NCI-H748 (cell line): ENCODE results near the gene ZNF865.

Source experiments
- DNase-seq: peaks from one replicate; lab custom pipeline; 2025; ENCODE audit not compliant: unreplicated experiment; lab: John Stamatoyannopoulos, UW

Gene ZNF865

DNA sequence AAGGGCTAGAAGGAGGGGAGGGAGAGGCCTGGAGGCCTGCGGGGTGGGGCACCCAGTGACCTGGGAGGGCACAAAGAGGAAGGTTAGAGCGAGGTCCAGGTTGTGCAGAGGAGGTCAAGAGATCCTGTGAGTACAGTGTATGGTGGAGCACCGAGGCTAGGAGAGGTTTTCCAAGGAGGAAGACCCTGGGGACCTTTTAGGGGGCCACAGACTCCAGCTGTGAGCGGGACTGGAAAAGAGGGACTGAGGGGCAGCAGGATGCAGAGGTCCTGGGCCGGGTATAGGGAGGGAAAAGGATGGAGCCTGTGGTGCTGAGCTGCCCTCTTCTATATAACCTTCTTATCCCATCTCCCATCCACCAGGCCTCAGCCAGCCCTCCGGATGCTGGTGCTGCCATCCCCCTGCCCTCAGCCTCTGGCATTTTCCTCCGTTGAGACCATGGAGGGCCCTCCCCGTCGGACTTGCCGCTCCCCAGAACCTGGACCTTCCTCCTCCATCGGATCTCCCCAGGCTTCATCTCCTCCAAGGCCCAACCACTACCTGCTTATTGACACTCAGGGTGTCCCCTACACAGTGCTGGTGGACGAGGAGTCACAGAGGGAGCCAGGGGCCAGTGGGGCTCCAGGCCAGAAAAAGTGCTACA lies 38.9 kb downstream of the ZNF865 start:
- no peak for DNase-seq

GRCh38 chr19:55644842-55645511 lies 39.5 kb downstream of the ZNF865 start:
- no peak for DNase-seq

DNA sequence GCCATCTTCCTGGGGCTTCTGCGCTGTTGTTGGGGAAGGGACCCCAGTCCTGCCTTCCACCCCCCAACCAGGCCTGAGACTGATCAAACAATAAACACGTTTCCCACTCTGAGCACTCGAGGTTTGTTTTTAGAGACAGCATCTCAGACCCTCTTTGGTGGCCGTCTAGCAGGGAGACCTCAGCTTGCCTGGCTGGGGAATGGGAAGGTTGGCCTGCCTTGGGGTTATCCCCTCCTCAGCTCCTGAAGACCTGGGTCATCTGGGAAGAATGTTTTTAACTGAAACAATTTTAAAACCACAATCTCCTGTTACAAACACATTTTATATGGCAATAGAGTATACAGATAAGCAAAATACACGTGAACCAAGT lies 40.0 kb downstream of the ZNF865 start:
- DNase-seq: no peak

DNA sequence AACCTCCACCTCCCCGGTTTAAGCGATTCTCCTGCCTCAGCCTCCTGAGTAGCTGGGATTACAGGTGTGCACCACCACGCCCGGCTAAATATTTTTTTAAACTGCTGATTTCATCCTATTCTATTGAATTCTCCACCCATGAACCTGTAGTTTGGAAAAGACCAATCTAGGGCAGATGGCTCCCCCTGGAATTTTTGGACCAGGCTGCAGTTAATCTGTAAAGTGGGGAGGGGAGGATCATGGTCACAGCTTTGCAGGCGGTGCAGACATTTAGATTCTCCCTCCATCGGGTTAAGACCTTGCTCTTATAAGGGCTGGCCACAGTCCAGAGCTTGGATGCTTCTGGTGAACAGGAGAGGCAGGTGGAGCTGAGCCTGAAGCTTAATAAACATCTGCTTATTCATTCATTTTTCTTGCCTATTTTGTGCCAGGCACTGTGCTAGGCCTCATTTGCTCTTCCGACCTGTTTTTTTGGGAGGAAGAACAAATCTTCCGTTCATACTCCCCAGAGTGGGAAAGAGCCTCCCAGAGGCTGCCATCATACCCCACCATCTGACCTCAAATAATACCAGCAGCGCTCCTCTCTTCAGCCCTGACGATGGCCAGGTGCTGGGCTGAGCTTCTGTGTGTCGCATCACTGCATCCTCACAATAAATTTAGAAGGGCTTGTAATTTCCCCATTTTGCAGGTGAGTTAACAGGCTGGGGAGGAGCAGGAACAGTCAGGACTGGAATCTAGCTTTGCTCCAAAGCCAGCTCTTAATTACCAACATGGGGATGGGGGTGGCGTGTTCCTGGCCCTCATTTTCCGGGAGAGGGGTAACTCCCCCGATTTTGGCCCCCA lies 41.7 kb downstream of the ZNF865 start:
- DNase-seq: peak; percentile 46

DNA sequence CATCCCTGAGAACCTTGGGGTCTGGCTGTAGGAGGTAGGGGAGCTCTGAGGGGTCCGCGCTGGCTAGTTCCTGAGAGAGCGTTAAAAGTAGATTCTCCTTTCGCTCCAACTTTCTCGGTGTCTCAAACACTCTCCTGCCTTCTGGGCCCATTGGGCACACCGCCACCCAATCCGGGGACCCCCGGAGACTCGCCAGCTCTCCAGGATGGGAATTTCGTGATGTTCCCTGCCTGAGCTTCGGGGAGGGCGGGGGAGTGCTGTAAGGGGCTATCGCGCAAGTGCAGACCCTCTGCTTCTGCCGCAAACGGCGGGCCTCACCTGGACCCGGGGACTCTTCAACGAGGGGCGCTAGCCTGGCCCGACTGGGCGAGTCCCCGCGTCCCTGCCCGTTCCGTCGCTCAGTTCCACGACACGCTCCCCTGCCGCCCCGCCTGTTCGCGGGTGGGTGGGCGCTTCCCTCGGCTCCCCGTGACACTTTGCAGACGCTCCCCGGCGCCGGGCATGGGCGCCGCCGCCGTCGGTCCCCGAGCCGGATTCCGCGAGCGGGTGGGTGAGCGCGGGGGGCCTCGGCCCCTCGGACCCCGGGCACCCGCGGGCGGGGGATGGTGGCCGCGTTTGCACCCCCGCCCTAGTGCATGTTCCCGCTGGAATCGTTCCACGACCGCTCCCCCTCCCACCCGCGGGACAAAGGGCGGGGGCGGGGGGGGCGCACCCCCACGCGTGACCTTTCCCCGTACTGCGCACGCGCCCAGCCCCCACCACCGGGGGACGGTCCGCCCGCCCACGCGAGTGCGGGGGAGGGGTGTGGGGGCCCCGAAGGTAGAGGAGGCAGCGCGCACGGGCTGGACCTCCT lies 42.5 kb downstream of the ZNF865 start, which contains the start of gene CCDC106:
Gene CCDC106 (plus strand): TSS at position 481 of the 853 bp plus-strand sequence. CDS start 835 bp downstream, outside the sequence.
- DNase-seq: peak; percentile 86

GRCh38 chr19:55648585-55649267 lies 43.3 kb downstream of the ZNF865 start:
- DNase-seq: no peak

GRCh38 chr19:55649268-55650125 lies 44.0 kb downstream of the ZNF865 start:
- DNase-seq: no peak

GRCh38 chr19:55650126-55650557 lies 44.7 kb downstream of the ZNF865 start:
- DNase-seq: no peak

GRCh38 chr19:55650602-55651230 lies 45.3 kb downstream of the ZNF865 start:
- no peak for DNase-seq

- DNase-seq: no peak
Observed at GRCh38 chr19:55651236-55651635, 45.8 kb downstream of the ZNF865 start.

- no peak for DNase-seq
Observed at GRCh38 chr19:55652311-55653128, 47.1 kb downstream of the ZNF865 start.

DNA sequence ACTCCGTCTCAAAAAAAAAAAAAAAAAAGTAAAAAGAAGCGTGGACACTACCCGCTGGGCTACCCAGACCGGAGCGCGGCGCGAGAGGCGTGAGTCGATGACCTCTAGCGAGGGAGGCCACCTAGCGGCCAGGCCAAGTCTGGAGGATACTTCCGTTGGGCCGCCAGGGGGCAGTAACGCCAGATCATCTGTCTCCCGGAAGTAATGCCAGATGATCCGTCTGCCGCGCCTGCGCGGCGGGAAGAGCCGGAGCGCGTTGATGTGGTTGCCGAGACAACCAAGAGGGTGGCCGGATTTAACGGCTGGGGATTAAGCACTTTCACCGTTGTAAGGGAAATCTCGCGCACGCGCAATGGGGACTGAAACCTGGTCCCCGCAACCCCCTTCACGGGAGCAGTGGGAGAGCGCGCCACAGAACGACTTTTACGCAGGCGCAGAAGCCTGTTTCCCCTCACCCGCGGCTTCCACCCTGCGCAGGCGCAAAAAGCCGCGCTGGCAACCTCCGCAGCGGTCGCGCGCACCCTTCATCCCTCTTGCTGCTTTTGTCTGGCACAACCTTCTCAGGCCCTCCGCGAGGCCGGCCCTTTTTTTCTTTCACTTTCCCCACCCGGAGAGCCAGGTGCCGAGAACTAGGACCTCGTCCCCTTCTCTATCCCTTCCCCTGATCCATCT lies 48.3 kb downstream of the ZNF865 start:
- peak; percentile 100 for DNase-seq

DNA sequence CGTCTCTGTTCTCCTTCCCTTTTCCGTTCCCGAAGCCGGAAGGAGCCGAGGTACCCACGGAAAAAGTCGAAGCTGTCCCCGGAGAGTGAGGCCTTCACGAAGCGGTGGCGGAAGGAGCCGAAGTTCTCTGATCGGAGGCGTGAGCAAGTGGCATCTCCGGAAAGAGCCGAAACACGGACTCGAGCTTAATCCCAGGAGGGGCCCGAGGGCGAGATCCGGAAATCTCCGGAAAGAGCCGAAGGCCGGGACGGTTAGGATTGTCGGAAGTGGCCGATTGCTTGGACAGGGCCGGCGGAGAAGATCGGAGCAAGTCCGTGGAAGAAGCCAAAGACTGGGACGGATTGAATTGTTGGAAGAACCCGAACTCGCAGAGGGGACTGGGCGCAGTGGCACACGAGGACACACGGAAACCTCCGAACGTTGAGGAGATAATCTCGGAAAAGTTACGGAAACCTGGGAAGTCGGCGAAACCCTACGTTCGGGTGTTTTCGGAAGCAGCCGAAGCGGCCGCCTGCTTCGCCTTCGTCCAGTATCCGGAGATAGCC lies 48.9 kb downstream of the ZNF865 start:
- DNase-seq: peak; percentile 100

DNA sequence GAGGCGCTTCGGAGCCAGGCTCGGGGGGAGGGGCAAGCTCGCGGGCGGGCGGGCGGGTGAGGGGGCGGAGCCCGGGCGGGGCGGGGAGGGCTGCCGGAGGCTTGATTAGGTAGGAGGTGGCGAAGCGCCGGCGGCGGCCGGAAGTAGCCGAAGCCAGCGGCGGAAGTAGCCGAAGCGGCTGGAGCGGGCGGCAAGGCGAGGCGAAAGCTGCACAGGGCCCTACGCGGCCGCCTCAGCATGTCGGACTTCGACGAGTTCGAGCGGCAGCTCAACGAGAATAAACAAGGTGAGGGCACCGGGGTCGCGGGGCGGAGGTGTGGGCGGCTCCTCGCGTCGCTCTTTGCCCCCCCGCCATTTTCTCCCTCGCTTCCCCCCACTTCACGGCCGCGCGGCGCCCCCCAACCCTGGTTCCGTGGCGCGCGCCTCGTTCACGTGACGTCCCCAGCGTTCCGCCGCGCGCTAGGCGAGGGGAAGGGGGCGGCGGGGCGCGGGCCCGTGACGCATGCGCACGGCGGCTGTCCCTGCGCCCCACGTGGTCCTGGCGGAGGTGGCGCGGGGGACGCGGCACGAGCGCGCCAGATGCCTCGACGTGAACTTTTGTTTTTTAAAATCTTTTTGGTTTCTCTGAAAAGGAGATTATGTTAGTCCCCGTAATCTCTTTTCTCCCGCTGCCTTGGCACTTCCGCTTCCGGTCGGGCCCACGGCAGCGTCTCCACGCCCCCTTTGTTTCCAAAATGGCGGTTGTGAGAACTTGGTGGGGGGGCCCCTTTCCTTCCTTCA lies 49.6 kb downstream of the ZNF865 start, which contains the start of gene U2AF2:
Gene U2AF2 (plus strand): TSS at position 168 of the 780 bp plus-strand sequence. CDS start 70 bp downstream, at position 238.
- DNase-seq: peak; percentile 96

DNA sequence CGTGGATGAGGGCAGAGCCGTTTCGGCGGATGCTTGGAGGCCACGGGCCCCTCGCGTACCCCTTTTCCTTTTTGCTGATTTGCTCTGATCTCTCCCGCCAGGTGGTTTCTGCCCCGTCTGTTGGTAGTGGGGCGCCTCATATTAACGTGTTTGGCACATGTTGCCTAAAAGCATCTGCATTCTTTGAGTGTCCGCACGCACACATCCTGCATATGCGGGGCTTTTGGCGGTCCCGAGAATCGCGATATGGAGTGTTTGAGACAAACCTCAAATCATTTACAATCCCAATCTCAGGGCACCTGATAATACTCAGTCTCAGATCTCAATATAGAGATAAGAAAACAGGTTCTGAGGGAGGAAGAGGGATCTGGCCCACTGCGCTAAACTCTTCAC lies 50.2 kb downstream of the ZNF865 start:
- DNase-seq: no peak

DNA sequence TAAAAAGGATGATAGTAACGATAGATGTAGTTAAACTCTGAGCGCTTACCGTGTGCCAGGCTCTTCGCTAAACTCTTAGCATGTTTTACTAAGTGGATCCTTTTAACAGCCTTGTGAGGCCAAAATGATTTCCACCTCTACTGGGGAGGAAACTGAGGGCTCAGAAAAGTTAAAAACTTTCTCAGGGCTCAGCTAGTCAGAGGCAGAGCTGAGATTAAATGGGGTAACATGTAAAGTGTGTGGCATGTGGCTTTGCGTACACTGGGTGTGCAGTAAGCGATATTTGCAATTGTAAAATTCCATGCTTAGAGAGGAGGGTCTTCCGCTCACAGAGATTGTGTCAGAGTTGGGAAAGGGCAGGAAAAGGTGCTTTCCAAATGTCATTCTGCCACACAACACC lies 51.1 kb downstream of the ZNF865 start:
- DNase-seq: no peak
